ENCODE results near the gene NRG2.

- no peak for TF ChIP-seq TAF1 (IDR thresholded peaks at IDR 0.05; ENCODE audit: borderline replicate concordance, insufficient read depth, low read length)
- TF ChIP-seq, protein P1, sequence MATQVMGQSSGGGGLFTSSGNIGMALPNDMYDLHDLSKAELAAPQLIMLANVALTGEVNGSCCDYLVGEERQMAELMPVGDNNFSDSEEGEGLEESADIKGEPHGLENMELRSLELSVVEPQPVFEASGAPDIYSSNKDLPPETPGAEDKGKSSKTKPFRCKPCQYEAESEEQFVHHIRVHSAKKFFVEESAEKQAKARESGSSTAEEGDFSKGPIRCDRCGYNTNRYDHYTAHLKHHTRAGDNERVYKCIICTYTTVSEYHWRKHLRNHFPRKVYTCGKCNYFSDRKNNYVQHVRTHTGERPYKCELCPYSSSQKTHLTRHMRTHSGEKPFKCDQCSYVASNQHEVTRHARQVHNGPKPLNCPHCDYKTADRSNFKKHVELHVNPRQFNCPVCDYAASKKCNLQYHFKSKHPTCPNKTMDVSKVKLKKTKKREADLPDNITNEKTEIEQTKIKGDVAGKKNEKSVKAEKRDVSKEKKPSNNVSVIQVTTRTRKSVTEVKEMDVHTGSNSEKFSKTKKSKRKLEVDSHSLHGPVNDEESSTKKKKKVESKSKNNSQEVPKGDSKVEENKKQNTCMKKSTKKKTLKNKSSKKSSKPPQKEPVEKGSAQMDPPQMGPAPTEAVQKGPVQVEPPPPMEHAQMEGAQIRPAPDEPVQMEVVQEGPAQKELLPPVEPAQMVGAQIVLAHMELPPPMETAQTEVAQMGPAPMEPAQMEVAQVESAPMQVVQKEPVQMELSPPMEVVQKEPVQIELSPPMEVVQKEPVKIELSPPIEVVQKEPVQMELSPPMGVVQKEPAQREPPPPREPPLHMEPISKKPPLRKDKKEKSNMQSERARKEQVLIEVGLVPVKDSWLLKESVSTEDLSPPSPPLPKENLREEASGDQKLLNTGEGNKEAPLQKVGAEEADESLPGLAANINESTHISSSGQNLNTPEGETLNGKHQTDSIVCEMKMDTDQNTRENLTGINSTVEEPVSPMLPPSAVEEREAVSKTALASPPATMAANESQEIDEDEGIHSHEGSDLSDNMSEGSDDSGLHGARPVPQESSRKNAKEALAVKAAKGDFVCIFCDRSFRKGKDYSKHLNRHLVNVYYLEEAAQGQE (IDR thresholded peaks at IDR 0.05; ENCODE audit: insufficient read depth in 1 of 2, low read depth in 2 of 2, low read length in 2 of 2): no peak
- TF ChIP-seq POLR2AphosphoS5 (IDR thresholded peaks at IDR 0.05; ENCODE audit: low read depth, low read length): no peak
- TF ChIP-seq SIN3A (IDR thresholded peaks at IDR 0.05; ENCODE audit: borderline replicate concordance, insufficient read depth, low read length): no peak
- TF ChIP-seq FOXP2 (optimal IDR thresholded peaks at IDR 0.05; ENCODE audit: borderline replicate concordance, extremely low read depth, extremely low read length, insufficient read depth): no peak
These were observed 232.5 kb downstream of the NRG2 start for GRCh38 chr5:139810341-139811273.

All from PFSK-1 (cell line).